NCI-H510A treated with DMSO at 0.1 percent for 48 hours (cell line): ENCODE measurements around the gene XAF1.
"Not testable (repeated sequence)": the region's sequence is repeated elsewhere in the genome, so short reads cannot be mapped to it uniquely, and the experiment has no call there.

Experiments used
- DNase-seq: peaks from one replicate; lab custom pipeline; 2025; lab: John Stamatoyannopoulos, UW

The XAF1 gene

DNA sequence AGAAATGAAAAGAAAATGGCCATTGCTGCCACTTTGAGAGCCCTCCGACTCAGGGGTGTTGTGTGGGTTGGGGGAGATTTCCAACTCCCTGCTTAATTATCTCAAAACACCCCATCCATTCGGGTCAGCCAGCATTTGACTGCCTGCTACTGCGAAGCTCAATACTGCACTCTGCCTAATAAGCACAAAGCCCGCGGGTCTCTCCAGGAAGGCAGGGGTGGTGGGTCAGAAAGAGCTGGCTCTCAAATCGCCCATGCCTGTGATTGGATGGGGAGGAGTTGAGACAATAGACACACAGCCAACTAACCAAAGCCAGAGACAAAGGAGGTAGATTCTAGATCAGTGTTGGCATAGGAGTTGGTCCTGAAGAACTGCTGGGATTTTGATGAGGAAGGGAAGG is 2.3 kb upstream of the XAF1 start:
- no peak for DNase-seq

DNA sequence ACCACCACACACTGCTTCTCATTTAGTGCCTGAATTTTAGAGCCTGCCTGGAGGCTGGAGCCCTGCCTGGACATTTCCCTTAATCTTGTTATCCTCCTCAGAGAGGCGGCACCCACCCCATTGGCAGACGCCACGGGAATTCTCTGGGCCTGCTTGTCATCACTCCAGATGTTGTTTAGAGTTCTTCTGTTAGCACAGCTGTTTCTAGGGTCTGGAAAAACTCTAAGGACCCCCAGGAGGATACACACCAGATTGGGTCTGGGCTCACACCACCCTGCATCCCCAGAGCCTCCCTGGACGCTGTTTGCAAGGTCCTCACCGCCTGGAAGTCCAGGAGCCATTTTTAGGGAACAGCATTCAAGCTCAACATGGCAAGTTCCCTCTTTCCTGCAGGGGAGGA is 565 bp upstream of the XAF1 start:
- no peak for DNase-seq

DNA sequence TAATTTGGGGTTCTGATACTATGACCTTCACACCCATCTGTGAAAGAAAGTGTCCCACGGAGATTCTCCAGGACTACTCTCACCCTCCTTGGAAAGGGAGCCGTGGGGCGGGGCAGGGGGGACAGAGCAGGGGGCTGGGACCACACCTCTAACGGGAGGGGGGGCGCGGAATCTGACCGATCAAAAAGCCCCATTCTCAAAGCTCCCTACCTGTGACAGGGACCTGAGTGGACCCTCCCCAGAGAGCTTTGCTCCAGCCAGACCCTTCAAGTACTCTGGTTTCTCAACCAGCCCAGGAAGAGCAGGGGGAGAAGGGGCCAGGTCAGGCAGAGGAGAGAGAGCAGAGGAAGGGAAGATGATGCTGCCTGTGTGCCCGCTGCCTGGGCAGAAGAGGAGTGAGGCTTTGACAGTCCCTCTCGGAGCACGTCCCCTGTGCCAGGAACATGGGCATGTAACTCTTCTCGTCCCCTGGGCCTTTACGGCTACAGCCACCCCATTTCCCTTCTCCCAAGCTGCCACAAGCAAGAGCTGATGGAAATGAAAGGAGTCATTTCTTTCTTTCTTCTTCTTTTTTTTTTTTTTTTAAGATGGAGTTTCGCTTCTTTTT is 682 bp downstream of the XAF1 start:
- no peak for DNase-seq

DNA sequence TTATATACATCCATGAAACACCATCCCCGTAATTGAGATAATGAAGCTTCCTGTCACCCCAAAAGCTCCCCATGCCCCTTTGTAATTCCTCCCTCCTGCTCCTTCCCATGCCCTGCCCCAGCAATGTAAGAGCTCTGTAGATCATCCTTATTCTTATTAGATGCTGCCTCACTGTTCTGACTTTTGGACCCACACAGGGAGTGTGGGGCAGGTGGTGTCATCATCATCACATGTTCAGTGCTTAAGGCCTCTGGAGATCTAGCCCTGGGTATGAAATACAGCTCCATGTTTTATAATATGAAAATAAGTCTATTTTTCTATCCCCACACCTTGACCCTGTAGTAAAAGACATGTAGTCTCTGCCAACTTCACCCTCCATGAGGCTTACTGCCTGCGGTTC is 1.9 kb downstream of the XAF1 start:
- DNase-seq: no peak

DNA sequence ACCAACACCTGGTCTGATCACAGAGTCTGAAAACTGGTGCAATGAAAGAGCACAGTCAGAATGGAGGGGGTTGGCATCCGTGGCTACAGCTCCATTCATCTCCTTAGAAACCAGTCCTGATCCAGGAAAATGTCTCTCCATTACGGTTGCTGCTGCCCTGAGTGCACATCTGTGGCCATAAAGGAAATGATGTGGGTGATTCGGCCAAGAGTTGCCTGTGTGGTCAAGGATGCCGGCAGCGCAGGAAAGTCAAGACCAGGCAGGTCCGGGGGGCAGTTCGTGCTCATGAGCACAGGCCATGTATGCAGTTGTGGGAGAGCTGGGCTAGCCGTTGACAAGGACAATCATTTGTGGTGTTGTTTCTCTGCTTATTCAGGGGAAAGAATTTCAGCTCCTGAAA is 5.9 kb downstream of the XAF1 start:
- DNase-seq: no peak

DNA sequence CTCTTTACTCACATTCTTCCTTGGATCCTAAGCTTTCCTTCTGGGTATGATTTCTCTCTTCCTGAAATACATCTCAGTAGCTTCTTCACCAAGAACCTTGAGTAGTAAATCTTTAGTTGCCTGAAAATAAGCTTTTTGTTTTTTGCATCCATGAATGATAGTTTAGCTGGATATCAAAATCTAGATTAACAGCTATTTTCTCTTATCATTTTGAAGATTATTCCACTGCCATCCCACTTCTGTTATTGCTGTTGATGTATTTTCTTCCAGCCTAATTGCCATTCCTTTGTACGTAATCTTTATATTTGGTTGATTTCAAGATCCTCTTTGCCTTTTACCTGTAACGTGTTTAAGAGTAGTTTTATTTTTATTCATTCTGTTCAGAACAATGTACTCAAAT is 12.6 kb downstream of the XAF1 start:
- DNase-seq: no peak

DNA sequence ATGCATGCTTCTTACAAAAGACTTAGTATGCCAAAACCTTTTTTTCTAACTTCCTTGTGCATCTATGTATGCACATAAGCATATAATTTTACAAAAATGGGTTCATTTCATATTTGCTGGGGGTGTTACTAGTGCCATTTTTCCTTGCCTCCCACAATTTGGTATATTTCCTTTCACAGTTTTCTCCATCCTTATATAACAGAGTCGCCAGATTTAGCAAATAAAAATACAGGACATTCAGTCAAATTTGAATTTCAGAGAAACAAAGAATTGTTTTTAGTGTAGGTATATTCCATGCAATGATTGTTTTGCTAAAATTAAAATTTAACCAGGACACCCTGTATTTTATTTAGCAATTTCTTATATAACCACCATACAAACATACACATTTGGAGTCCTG is 16.2 kb downstream of the XAF1 start:
- no peak for DNase-seq

DNA sequence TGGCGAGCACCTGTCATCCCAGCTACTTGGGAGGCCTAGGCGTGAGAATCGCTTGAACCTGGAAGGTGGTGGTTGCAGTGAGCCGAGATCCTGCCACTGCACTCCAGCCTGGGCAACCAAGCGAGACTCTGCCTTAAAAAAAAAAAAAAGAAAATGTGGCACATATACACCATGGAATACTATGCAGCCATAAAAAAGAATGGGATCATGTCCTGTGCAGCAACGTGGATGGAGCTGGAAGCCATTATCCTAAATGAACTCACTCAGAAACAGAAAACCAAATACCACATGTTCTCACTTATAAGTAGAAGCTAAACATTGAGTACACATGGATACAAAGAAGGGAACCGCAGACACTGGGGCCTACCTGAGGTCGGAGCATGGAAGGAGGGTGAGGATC is 19.1 kb downstream of the XAF1 start:
- DNase-seq: not testable (repeated sequence)

DNA sequence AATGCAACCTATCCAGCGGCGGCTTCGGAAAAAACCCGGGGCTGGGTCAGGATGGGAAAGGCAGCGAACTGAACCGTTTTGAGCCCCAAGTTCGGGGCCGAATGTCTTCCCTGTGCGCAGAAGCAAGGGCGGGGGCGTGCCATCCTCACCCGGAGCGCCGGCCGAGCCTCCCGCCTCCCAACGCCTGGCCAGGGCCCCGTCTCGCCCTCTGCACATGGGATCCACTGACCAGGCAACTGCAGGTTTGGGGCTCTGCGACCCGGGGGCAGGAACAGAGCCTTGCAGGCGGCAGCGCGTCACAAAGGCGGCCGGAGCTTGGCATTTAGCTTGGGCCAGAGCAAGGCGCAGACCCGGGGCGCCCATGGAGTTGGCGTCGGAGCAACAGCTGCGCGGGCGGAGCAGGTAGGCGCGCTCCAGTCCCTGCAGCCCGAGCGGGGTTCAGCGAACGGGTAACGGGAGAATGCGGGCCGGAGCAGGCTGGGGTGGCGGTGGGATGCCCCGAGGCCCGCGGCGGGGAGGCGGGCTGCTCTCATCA is 20.1 kb downstream of the XAF1 start, which contains the start of gene FBXO39:
Gene FBXO39, plus strand, starts transcription at position 345 of the 535 bp plus-strand sequence. CDS start 3,654 bp downstream, outside the sequence.
- no peak for DNase-seq

DNA sequence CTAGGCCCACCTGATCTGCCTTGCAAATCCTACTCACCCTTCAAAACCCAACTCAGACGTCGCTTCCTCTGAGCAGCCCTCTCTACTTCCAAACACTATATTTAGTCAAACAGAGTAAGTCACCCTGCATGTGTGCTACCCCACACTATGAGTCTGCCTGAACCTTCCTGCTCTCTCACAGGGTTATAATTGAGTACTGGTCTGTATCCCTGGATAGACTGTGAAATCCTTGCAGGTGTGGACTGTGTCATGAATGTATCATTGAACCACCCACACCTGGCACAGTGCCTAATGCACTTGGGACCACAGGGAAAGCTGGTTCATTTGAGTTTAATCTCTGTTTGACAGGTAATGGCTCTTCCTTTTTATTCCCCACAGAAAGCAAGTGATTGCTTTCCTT is 23.6 kb downstream of the XAF1 start:
- no peak for DNase-seq

DNA sequence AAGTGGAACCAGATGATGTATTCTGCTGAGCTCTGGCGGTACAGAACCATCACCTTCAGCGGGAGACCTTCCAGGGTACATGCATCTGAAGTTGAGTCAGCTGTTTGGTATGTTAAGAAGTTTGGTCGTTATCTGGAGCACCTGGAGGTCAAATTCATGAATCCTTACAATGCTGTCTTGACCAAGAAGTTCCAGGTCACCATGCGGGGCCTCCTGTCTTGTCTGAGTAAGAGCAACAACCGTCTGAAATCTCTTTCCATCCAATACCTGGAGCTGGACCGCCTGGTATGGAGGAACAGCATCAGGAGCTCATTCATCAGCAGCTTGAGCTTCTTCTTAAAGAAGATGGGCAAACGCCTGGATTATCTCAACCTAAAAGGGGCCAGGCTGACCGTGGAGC is 24.2 kb downstream of the XAF1 start:
- DNase-seq: no peak

DNA sequence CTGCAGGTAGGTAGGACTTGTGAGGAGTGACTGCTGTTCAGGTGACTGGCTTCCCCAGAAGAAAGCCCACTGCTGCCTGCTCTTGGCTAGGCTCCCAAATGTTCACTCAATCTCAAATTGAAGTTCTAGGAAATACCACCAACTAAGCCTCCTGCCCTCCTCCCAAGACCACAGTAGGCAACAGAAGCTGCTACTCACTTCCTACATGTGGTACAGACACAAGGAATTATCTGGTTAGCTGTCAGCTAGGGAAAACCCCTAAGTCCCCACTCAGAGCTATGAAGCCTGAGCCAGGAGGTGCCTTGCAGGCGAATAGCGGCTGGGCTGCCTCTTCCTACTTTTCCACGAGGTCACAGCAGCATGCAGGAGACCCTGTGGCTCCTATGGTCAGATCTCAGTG is 25.0 kb downstream of the XAF1 start:
- no peak for DNase-seq

DNA sequence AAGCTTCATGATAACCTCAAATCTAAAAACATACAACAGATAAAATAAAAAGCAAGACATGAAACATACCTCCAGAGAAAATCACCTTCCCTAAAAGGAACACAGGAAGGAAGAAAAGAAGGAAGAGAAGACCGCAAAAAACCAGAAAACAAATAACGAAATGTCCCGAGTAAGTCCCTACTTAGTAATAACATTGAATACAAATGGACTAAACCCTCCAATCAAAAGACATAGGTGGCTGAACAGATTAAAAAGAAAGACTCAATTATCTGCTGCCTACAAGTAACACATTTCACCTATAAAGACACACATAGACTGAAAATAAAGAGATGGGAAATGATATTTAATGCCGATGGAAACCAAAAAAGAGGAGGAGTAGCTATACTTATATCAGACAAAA is 26.4 kb downstream of the XAF1 start:
- no peak for DNase-seq

DNA sequence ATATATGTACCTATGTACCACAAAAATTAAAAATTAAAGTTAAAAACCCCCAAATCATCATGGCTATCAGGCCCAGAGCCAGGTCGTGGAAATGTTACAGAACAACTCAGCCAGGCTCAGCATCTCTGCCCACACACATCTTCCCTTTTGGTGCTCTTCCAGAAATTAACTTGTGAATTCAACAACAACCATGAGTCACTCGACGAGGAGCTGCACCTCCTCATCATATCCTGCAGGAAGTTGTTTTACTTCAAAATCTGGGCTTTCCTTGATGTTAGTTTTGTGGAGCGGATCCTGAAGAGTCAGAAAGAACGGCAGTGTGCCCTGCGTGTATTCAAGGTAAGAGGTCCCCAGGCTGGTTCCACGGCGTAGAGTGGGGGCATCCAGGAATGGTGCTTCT is 30.8 kb downstream of the XAF1 start:
- no peak for DNase-seq

DNA sequence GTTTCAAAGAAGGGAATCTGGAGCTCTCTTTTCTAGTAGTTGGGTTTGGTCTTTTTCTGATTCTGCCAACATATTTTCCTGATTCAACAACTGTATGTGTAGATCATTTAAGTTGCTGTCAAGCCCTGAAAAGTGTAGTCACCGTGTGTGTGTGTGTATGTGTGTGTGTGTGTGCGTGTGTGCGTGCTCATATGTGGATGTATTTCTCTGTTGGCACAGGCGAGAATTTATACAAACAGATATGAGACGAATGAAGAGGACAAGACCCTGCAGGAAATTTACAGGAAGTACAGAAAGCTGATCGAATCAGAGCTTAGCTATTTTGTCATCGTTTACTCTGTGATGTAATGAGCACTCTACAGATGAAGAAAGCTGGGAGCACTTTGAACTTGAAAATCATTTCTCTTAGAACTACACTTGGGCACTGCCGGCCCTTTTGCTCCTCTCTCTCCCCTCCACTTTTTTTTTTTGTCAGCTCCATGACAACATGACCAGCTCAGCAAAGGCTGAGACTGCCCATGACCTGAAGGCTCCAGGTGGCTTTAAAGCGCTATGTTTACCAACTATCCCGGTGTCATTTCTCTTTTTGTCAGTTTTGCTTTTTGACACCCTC is 31.3 kb downstream of the XAF1 start:
- no peak for DNase-seq

DNA sequence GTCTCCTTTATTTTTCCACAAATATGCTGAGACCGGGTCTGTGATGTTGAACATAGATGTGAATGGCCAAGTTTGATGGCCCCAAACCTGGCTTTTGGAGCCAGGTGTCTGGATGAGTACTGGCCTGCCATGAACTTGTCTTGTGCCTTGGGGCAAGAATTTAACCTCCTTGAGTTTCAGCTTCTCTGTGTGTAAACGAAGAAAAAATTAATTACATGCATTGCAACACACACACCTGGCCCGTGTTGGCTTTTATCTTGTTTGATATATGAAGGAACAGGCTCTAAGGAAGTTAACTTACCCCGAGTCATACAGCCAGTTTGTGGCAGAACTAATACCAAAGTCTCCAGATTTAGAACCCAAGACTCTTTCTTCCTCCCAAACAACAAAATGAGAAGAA is 33.3 kb downstream of the XAF1 start:
- no peak for DNase-seq

DNA sequence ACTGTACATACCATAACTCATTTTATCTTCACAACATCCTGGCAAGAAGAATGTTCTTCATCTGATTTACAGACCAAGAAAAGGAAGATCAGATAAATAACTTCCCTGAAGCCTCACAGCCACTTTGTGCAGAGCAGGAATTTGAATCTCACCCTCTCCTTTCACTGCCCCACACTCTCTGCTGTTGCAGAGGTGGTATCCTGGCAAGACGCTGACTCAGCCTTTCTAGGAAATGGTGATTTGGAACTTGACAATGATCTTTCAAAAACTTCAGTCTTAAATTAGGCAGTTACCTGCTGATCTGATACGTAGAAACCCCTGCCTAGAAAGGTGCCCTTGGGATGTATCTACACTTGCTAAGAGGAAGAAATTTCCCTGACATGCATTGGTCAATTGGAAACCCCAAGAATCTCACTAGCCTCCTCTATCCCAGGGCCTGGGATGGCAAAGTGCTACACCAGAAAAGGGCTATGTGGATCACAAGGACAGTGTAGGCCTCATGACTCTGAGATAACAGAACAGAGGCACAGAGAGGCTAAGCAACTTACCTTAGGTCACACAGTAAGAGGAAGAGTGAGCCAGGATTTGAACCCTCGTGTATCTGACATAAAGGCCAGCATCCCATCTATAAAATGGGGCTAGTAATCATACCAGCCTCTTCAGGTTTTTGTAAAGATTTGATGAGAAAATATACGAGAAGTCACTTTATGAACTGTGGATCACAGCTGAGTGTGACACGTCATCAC is 38.1 kb downstream of the XAF1 start:
- no peak for DNase-seq

DNA sequence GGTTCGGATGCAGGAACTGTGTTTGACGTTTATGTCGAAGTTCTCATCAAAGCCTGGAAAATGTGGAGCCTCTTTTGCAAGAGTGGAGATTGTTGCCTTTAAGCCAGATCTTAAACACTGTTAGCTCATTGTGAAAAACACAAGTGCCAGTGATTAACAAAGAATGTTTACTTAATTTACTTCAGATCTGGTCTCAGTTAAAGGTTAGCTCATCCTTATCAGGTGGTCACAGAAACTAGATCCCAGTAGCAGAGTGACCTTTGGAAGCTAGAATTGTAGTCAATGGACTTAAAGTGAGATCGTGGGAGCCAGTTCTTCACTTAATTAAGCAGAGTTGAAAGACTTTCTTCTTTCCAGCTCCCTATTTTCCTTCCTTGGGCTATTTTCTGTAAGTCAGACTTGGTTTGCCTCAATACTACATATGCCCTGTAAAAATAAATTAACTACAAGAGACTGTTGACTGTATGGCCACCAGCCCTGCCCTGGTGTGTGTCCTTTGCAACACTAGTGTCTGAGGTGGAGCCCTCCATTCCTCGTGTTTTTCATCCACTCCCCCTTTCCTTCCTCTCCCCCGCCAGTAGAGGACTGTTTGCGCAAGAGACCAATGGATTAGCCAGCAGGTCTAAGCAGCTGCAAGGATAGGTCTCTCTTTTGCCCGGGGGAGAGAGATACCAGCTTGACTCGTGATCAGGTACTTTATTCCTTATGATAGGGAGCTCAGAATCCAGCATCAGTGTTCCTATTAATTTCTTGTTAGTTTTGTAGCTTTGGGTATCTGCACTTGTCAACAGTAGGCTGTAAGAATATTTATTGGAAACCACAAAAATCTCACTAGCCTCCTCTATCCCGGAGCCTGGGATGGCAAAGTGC is 40.4 kb downstream of the XAF1 start:
- no peak for DNase-seq

DNA sequence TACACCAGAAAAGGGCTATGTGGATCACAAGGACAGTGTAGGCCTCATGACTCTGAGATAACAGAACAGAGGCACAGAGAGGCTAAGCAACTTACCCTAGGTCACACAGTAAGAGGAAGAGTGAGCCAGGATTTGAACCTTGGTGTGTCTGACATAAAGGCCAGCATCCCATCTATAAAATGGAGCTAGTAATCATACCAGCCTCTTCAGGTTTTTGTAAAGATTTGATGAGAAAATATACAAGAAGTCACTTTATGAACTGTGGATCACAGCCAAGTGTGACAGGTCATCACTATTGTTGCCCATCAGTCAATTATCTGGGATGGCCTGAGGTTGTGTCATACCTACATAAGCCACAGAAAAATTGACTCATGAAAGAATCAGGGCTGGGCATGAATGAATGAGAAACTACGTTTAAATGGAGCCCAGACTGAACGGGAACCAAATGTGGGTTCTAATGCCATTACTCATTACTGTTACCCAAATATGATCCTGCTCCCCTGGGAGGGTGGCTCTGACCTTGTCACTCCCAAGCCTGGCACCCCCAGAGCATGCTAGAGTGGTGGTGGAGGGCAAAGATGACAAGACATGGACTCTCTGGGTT is 41.1 kb downstream of the XAF1 start:
- no peak for DNase-seq

DNA sequence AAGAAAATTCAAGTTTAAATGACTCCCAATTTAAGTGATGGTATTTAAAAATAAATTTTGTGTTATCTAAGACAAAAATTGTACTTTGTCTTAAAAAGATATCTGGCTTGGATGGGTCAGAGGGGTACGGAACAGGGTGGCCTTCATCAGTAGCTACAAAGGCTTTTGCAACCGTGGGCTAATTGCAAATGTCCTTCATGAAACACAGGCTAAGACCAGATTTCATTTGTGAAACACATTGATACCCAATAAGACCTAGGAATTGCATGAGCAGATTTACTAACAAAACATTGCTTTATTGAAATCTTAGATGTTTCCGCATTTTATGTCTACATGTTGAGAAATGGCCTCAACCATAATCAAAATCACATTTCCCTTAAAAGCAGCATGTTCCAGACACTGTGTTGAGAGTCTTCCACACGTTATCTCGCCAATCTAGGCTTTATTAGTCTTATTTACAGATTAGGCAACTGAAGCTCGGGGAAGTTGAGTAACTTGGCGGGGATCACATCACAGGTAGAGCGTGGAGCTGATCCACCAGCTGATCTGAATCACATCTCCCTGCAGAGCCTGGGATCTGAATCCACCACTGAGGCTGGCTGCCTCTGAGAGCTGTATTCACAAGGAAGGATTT is 42.0 kb downstream of the XAF1 start:
- no peak for DNase-seq

DNA sequence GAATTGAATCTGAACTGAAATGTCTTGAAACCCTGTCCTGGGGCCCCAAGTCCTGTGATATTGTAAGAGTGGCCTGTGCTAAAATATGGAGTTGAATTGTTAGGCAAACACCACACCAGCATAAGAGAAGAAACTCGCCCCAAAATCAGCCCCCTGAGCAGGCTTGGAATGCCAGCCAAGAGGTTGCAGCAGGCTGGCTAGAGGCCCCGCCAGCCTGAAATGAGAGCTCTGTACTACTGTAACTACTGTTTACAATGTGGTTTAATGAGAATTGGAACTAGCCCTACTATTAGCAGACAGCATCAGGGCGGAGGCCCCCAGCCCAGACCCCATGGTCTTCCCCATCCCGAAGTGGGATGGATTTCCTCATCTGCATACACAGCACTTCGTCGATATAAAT is 43.9 kb downstream of the XAF1 start:
- no peak for DNase-seq
